Brain microvascular endothelial cell (primary cell): ENCODE data around the gene FPGS.

Experiments
- DNase-seq: peaks from one replicate; pipeline ENCODE4 v3.0.0-alpha.2; 2020
- H3K27ac ChIP-seq: fragments of 250-450 bp; sonication (Bioruptor Pico); 2 replicates; pipeline ENCODE4 v1.5.1; 2020; ENCODE audit warnings: mild to moderate bottlenecking, moderate library complexity
- H3K27me3 ChIP-seq: fragments of 250-450 bp; sonication (Bioruptor Pico); replicated peaks from 2 replicates; pipeline ENCODE4 v1.5.1; 2020; ENCODE audit warnings: mild to moderate bottlenecking
- H3K36me3 ChIP-seq: fragments of 250-450 bp; sonication (Bioruptor Pico); replicated peaks from 2 replicates; pipeline ENCODE4 v1.5.1; 2020; ENCODE audit warnings: mild to moderate bottlenecking
- H3K4me3 ChIP-seq: 2 replicates; pipeline ENCODE4 v1.5.1; 2011; ENCODE audit warnings: low read depth, mild to moderate bottlenecking, control low read depth, low read length, moderate library complexity
- CTCF ChIP-seq: IDR thresholded peaks from 2 replicates; pipeline ENCODE4 v1.5.1; 2011; ENCODE audit warnings: low read depth, mild to moderate bottlenecking, moderate library complexity, low read length, control low read depth, inconsistent platforms; ENCODE audit errors: missing control alignments
- in situ Hi-C: cut with HindIII; loops from 2 replicates; pipeline ENCODE4 v1.10.0; 2017; ENCODE audit warnings: low sequenced_read_pairs, low pct_ligation_motif_present

FPGS gene

DNA sequence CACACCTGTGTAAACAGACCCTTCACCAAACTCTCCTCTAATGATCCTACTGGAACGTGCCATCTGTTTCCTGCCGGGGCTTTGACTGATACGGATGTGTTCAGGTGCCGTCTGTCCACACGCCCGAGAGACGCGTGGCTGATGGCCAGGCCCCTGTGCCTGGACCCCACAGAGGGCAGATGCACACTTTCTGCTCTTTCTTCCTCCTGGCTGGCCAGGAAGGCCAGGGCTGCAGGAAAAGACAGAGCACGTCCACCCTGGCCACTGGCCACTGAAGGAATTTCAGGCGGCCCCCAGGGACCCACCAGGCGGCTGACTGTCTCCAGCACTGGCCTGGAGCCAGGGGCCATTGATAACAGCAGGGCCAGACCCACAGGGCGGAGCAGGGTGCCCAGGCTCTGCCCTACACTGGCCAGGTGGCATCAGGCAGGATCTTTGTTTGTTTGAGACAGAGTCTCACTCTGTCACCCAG lies 55.4 kb downstream of the FPGS start:
- no peak for DNase-seq
- H3K27me3 ChIP-seq: no peaks in the 10 kb centered on the region
- no peak for TF ChIP-seq CTCF
- no peak overlapping the region for H3K4me3 ChIP-seq
- H3K36me3 ChIP-seq: no peaks in the 10 kb centered on the region
- in situ Hi-C loops: loop anchor here (25.0 kb wide), 1 partner anchor 96 kb away; no protein-coding TSS in a partner anchor
- H3K27ac ChIP-seq: no peak overlapping the region

DNA sequence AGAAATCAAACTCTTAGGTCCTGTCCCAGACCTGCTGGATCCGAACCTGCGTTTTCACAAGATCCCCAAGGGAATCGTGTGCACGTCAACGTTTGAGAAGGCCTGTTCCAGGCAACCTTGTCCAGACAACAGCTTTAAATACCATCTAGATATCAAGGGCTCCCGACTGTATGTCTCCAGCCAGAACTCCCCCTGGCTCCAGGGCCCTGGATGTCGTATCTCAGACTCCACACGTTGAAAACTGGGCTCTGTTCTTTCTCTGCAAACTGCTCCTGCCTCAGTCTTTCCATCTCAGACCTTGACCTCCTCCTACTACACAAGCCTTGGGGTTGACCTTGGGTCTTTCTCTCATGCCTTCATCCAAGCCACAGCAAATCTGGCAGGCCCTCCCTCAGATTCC lies 57.6 kb downstream of the FPGS start:
- Histone ChIP-seq H3K27ac (no peak overlapping the region), H3K36me3 (no peaks in the 10 kb centered on the region), H3K27me3 (no peaks in the 10 kb centered on the region), H3K4me3 (no peak overlapping the region)
- in situ Hi-C loops: loop anchor here (25.0 kb wide), 1 partner anchor 98 kb away; no protein-coding TSS in a partner anchor
- TF ChIP-seq CTCF: no peak
- DNase-seq: no peak

GRCh38 chr9:127860779-127861178 lies 58.1 kb downstream of the FPGS start:
- Histone ChIP-seq H3K27me3 (no peaks in the 10 kb centered on the region), H3K27ac (no peak overlapping the region), H3K4me3 (no peak overlapping the region), H3K36me3 (no peaks in the 10 kb centered on the region)
- TF ChIP-seq CTCF: no peak
- in situ Hi-C loops: loop anchor here (25.0 kb wide), 1 partner anchor 98 kb away; no protein-coding TSS in a partner anchor
- no peak for DNase-seq

- DNase-seq: no peak
- Histone ChIP-seq H3K4me3 (no peak overlapping the region), H3K27ac (no peak overlapping the region), H3K36me3 (no peaks in the 10 kb centered on the region), H3K27me3 (no peaks in the 10 kb centered on the region)
- no peak for TF ChIP-seq CTCF
- in situ Hi-C loops: loop anchor here (25.0 kb wide), 1 partner anchor 100 kb away; no protein-coding TSS in a partner anchor
Observed at GRCh38 chr9:127862075-127863011, 59.7 kb downstream of the FPGS start.

DNA sequence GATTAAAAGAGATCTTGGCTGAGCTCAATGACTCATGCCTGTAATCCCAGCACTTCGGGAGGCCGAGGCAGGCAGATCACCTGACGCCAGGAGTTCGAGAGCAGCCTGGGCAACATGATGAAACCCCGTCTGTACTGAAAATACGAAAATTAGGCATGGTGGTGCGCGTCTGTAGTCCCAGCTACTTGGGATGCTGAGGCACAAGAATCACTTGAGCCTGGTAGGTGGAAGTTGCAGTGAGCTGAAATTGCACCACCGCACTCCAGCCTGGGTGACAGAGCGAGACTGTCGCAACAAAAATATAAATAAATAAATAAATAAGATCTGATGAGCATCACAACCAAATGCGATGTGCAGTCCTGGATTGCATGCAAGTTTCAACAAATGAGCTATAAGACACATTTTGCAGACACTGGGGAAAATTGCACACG lies 60.5 kb downstream of the FPGS start:
- no peaks in the 10 kb centered on the region for H3K27me3 ChIP-seq
- no peak overlapping the region for H3K27ac ChIP-seq
- in situ Hi-C loops: loop anchor here (25.0 kb wide), 1 partner anchor 101 kb away; no protein-coding TSS in a partner anchor
- no peak for TF ChIP-seq CTCF
- H3K36me3 ChIP-seq: no peaks in the 10 kb centered on the region
- DNase-seq: no peak
- H3K4me3 ChIP-seq: no peak overlapping the region
